Measurements from ENCODE around the gene IKZF3. TPM values are rescaled to one million over a fixed set of nuclear protein-coding genes. Genes with fewer than 3 reads are reported as not detected.

IKZF3 gene
- total RNA-seq, 1 donor from 2014 or later, result not detected

DNA sequence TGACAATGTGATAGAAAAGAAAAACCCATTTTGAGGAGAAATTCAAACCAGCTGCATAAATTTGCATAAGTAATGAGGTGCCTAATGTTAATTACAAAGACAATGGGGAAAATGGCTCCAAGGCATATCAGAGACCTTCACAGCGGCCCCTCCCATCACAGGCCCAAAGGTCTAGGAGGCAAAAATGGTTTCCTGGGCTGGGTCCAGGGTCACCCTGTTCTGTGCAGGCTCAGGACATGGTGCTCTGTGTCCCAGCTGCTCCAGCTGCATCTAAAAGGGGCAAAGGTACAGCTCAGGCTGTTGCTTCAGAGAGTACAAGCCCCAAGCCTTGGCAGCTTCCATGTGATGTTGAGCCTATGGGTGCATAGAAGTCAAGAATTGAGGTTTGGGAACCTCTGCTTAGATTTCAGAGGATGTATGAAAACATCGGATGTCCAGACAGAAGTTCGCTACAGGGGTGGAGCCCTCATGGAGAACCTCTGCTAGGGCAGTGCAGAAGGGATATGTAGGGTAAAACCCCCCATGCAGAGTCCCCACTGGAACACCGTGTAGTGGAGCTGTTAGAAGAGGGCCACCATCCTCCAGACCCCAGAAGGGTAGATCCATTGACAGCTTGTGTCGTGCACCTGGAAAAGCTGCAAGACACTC is 40.6 kb downstream of the IKZF3 start:
- no peak for DNase-seq (ENCODE audit: low spot score)
- H3K36me3 Mint-ChIP-seq (ENCODE audit: low read depth, unreplicated experiment), result peaks cover 21% of the 10 kb centered on the region
- peaks cover 8% of the 10 kb centered on the region for H3K4me1 Mint-ChIP-seq (ENCODE audit: unreplicated experiment)
- no peak overlapping the region for H3K27ac Mint-ChIP-seq (ENCODE audit: unreplicated experiment)
- TF ChIP-seq, protein P1, sequence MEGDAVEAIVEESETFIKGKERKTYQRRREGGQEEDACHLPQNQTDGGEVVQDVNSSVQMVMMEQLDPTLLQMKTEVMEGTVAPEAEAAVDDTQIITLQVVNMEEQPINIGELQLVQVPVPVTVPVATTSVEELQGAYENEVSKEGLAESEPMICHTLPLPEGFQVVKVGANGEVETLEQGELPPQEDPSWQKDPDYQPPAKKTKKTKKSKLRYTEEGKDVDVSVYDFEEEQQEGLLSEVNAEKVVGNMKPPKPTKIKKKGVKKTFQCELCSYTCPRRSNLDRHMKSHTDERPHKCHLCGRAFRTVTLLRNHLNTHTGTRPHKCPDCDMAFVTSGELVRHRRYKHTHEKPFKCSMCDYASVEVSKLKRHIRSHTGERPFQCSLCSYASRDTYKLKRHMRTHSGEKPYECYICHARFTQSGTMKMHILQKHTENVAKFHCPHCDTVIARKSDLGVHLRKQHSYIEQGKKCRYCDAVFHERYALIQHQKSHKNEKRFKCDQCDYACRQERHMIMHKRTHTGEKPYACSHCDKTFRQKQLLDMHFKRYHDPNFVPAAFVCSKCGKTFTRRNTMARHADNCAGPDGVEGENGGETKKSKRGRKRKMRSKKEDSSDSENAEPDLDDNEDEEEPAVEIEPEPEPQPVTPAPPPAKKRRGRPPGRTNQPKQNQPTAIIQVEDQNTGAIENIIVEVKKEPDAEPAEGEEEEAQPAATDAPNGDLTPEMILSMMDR (IDR thresholded peaks at IDR 0.05; ENCODE audit: unreplicated experiment), result no peak
- H3K4me3 Mint-ChIP-seq (ENCODE audit: unreplicated experiment), result no peak overlapping the region
- H3K27me3 Mint-ChIP-seq (ENCODE audit: unreplicated experiment), result no peaks in the 10 kb centered on the region
- peaks cover 7% of the 10 kb centered on the region for H3K9me3 Mint-ChIP-seq (ENCODE audit: unreplicated experiment)

GRCh38 chr17:39822051-39822451 is 42.1 kb downstream of the IKZF3 start:
- H3K4me1 Mint-ChIP-seq (ENCODE audit: unreplicated experiment), result peaks cover 8% of the 10 kb centered on the region
- no peak for DNase-seq (ENCODE audit: low spot score)
- H3K27ac Mint-ChIP-seq (ENCODE audit: unreplicated experiment), result no peak overlapping the region
- no peak overlapping the region for H3K4me3 Mint-ChIP-seq (ENCODE audit: unreplicated experiment)
- H3K27me3 Mint-ChIP-seq (ENCODE audit: unreplicated experiment), result no peaks in the 10 kb centered on the region
- H3K9me3 Mint-ChIP-seq (ENCODE audit: unreplicated experiment), result peaks cover 7% of the 10 kb centered on the region
- H3K36me3 Mint-ChIP-seq (ENCODE audit: low read depth, unreplicated experiment), result peaks cover 21% of the 10 kb centered on the region
- TF ChIP-seq, protein P1 (IDR thresholded peaks at IDR 0.05; ENCODE audit: unreplicated experiment), result no peak

DNA sequence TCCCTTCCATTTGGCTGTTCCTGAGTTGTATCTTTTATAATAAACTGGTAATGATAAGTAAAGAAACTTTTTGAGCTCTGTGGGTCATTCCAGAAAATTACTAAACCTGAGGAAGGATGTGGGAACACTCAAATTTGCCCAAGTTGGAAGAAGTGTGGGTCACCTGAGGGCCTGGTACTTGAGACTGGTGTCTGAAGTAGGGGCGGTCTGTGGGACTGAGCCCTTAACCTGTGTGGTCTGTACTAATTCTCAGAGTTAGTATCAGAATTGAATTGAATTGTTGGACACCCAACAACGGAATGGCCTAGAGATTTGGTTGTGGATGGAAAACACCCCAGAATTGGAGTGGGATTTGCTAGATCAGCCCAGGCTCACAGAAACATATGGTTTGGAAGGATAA is 43.1 kb downstream of the IKZF3 start:
- Mint-ChIP-seq H3K27me3 (ENCODE audit: unreplicated experiment) (no peaks in the 10 kb centered on the region), H3K27ac (ENCODE audit: unreplicated experiment) (no peak overlapping the region), H3K9me3 (ENCODE audit: unreplicated experiment) (peaks cover 7% of the 10 kb centered on the region), H3K4me1 (ENCODE audit: unreplicated experiment) (peaks cover 8% of the 10 kb centered on the region), H3K36me3 (ENCODE audit: low read depth, unreplicated experiment) (peaks cover 21% of the 10 kb centered on the region), H3K4me3 (ENCODE audit: unreplicated experiment) (peak overlapping the region; percentile 13)
- TF ChIP-seq, protein P1 (IDR thresholded peaks at IDR 0.05; ENCODE audit: unreplicated experiment), result no peak
- DNase-seq (ENCODE audit: low spot score), result no peak

DNA sequence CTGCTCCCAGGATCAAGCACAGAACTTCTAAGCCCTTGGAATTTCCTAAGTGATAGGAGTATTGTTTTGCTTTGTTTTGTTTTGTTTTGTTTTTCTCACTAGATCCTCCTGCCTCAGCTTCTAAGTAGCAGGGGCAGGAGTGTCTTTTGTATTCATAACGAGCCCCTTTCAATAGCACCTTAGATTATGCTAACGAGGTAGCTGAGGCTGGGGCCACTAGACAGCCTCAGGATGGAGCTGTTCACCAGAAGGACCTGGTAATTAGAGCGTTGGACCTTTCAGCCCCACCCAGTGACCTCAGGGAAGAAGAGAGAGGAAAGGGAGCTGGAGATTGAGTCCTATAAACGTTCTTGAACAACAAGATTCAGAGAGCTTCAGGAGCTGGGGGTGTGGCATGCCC is 43.6 kb downstream of the IKZF3 start:
- Mint-ChIP-seq H3K27me3 (ENCODE audit: unreplicated experiment) (no peaks in the 10 kb centered on the region), H3K36me3 (ENCODE audit: low read depth, unreplicated experiment) (peaks cover 21% of the 10 kb centered on the region), H3K4me3 (ENCODE audit: unreplicated experiment) (no peak overlapping the region), H3K9me3 (ENCODE audit: unreplicated experiment) (peaks cover 7% of the 10 kb centered on the region), H3K27ac (ENCODE audit: unreplicated experiment) (peak overlapping the region; percentile 61), H3K4me1 (ENCODE audit: unreplicated experiment) (peaks cover 8% of the 10 kb centered on the region)
- TF ChIP-seq, protein P1 (IDR thresholded peaks at IDR 0.05; ENCODE audit: unreplicated experiment), result no peak
- DNase-seq (ENCODE audit: low spot score), result no peak

DNA sequence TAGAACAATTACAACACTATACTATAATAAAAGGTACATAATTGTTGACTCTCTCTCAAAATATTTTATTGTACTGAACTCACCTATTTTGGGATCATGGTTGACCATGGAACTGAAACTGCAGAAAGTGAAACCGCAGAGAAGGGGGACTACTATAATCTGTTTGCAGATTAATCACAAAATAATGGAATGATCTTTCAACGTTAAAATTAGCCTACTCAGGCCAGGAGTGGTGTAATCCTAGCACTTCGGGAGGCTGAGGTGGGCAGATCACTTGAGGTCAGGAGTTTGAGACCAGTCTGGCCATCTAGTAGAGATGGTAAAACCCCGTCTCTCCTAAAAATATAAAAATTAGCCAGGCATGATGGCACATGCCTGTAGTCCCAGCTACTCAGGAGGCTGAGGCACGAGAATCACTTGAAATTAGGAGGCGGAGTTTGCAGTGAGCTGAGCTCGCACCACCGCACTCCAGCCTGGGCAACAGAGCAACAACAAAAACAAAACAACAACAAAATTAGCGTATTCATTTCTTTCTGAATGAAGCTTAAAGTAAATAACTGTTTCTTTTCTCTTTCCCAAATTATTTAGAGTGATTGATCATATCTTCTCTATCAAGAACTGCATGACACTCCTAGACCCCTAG is 45.6 kb downstream of the IKZF3 start:
- no peak overlapping the region for H3K27ac Mint-ChIP-seq (ENCODE audit: unreplicated experiment)
- peaks cover 10% of the 10 kb centered on the region for H3K36me3 Mint-ChIP-seq (ENCODE audit: low read depth, unreplicated experiment)
- peaks cover 7% of the 10 kb centered on the region for H3K9me3 Mint-ChIP-seq (ENCODE audit: unreplicated experiment)
- TF ChIP-seq, protein P1 (IDR thresholded peaks at IDR 0.05; ENCODE audit: unreplicated experiment), result no peak
- no peak for DNase-seq (ENCODE audit: low spot score)
- H3K4me3 Mint-ChIP-seq (ENCODE audit: unreplicated experiment), result no peak overlapping the region
- H3K4me1 Mint-ChIP-seq (ENCODE audit: unreplicated experiment), result peaks cover 8% of the 10 kb centered on the region
- H3K27me3 Mint-ChIP-seq (ENCODE audit: unreplicated experiment), result no peaks in the 10 kb centered on the region

All from endothelial cell (in vitro differentiated cells).